CD14-positive monocyte (primary cell): ENCODE results near the gene GPAT3. TPM values are rescaled to one million over a fixed set of nuclear protein-coding genes. Genes with fewer than 3 reads are reported as not detected.

ENCODE experiments used
- DNase-seq, 3 donors: peaks; one replicate each; pipeline ENCODE4 v3.0.0-alpha.2; 2011 to 2022
- H2AFZ ChIP-seq: 2 replicates; pipeline ENCODE4 v1.6.0; 2012; ENCODE audit warnings: mild to moderate bottlenecking, low read depth, low read length, inconsistent platforms; ENCODE audit not compliant: insufficient read depth, poor library complexity, severe bottlenecking
- H3K27ac ChIP-seq, 2 donors: 1 replicate in 1 of 2; 2 replicates in 1 of 2; pipeline ENCODE4 v1.5.1; 2012 to 2013; ENCODE audit warnings: low read length in 2 of 2, control low read depth in 1 of 2, inconsistent platforms in 1 of 2, low read depth in 1 of 2, mild to moderate bottlenecking in 1 of 2
- H3K27me3 ChIP-seq, 2 donors: one replicate each; pipeline versions ENCODE4 v1.6.0 to v1.6.1; 2011 to 2013; ENCODE audit warnings: low read length in 2 of 2; ENCODE audit not compliant: control insufficient read depth in 2 of 2, insufficient read depth in 2 of 2
- H3K36me3 ChIP-seq, 2 donors: replicated peaks in 1 of 2; 1 replicate in 1 of 2; 2 replicates in 1 of 2; pipeline versions ENCODE4 v1.5.1 to v1.6.1; 2012 to 2013; ENCODE audit warnings: low read length in 2 of 2, control low read depth in 1 of 2, inconsistent platforms in 1 of 2, mild to moderate bottlenecking in 1 of 2; ENCODE audit not compliant: insufficient read depth in 2 of 2, control insufficient read depth in 1 of 2
- H3K4me1 ChIP-seq, 2 donors: 1 replicate in 1 of 2; 2 replicates in 1 of 2; pipeline versions ENCODE4 v1.5.1 to v1.6.1; 2012 to 2013; ENCODE audit warnings: low read length in 2 of 2, control low read depth in 1 of 2, inconsistent platforms in 1 of 2, mild to moderate bottlenecking in 1 of 2, moderate library complexity in 1 of 2; ENCODE audit not compliant: insufficient read depth in 2 of 2, control insufficient read depth in 1 of 2
- H3K4me2 ChIP-seq: replicated peaks from 2 replicates; pipeline ENCODE3; 2012; ENCODE audit warnings: low read length, moderate library complexity, mild to moderate bottlenecking; ENCODE audit not compliant: poor library complexity, severe bottlenecking; ENCODE audit errors: extremely low read depth
- H3K4me3 ChIP-seq, 3 experiments: fragments of 200-600 bp in 1 of 3; sonication (generic) in 1 of 3; replicated peaks in 1 of 3; 1 replicate in 2 of 3; 2 replicates in 1 of 3; pipeline ENCODE4 v1.5.1; 2011 to 2013; ENCODE audit warnings: low read length in 3 of 3, mild to moderate bottlenecking in 3 of 3, control low read depth in 2 of 3, low read depth in 2 of 3, inconsistent platforms in 1 of 3, moderate library complexity in 1 of 3
- H3K79me2 ChIP-seq: 2 replicates; pipeline ENCODE4 v1.6.0; 2012; ENCODE audit warnings: mild to moderate bottlenecking, control low read depth, inconsistent platforms, low read length, moderate library complexity; ENCODE audit not compliant: insufficient read depth
- H3K9ac ChIP-seq: 2 replicates; pipeline ENCODE4 v1.6.0; 2017; ENCODE audit warnings: low read length, mild to moderate bottlenecking; ENCODE audit not compliant: insufficient read depth, poor library complexity, severe bottlenecking
- H3K9me3 ChIP-seq, 2 donors: replicated peaks in 1 of 2; 1 replicate in 1 of 2; 2 replicates in 1 of 2; pipeline versions ENCODE4 v1.5.1 to v1.6.1; 2012 to 2013; ENCODE audit warnings: low read length in 2 of 2, control low read depth in 1 of 2; ENCODE audit not compliant: control insufficient read depth in 1 of 2, insufficient read depth in 1 of 2
- H4K20me1 ChIP-seq: 2 replicates; pipeline ENCODE4 v1.6.0; 2012; ENCODE audit warnings: mild to moderate bottlenecking, low read length, control low read depth, moderate library complexity; ENCODE audit not compliant: insufficient read depth
- H3K27ac Mint-ChIP-seq, 7 donors: one replicate each; pipeline ENCODE4 v1.8.0; 2020; ENCODE audit warnings: mild to moderate bottlenecking in 7 of 7, mixed read lengths in 7 of 7, moderate library complexity in 6 of 7, inconsistent platforms in 2 of 7
- H3K27me3 Mint-ChIP-seq, 3 donors: one replicate each; pipeline ENCODE4 v1.8.0; 2021 to 2022; ENCODE audit warnings: low read depth in 3 of 3, mild to moderate bottlenecking in 3 of 3, mixed read lengths in 3 of 3, moderate library complexity in 3 of 3, inconsistent platforms in 1 of 3
- H3K36me3 Mint-ChIP-seq, 2 donors: one replicate each; pipeline ENCODE4 v1.8.0; 2020; ENCODE audit warnings: mixed read lengths in 2 of 2, inconsistent platforms in 1 of 2, mild to moderate bottlenecking in 1 of 2
- H3K4me1 Mint-ChIP-seq: one replicate; pipeline ENCODE4 v1.8.0; 2020; ENCODE audit warnings: mild to moderate bottlenecking, mixed read lengths
- H3K4me3 Mint-ChIP-seq, 2 donors: one replicate each; pipeline ENCODE4 v1.8.0; 2020; ENCODE audit warnings: mild to moderate bottlenecking in 2 of 2, mixed read lengths in 2 of 2, moderate library complexity in 1 of 2
- H3K9me3 Mint-ChIP-seq, 7 donors: one replicate each; pipeline ENCODE4 v1.8.0; 2020 to 2022; ENCODE audit warnings: mixed read lengths in 7 of 7, mild to moderate bottlenecking in 6 of 7, moderate library complexity in 6 of 7, inconsistent platforms in 2 of 7
- CTCF ChIP-seq: fragments of 200-600 bp; IDR thresholded peaks from one replicate; pipeline ENCODE4 v1.8.0; 2022; ENCODE audit warnings: antibody characterized with exemption, mild to moderate bottlenecking
- WGBS: methylation state at CpG from one replicate; pipeline ENCODE4 v1.1.5; 2013; ENCODE audit warnings: missing lambda C conversion rate; ENCODE audit not compliant: insufficient coverage; 5-methylcytosine and 5-hydroxymethylcytosine counted together
- intact Hi-C, 2 donors: fragments of 100-400 bp; cut with micrococcal nuclease; formaldehyde crosslinking; loops; one replicate each; pipeline versions ENCODE4 v1.15.0 to v1.15.1; 2023
- polyA plus RNA-seq, 3 donors: library from polyadenylated mRNA; depleted of rRNA in 1 of 3; unstranded in 2 of 3; stranded (reverse) in 1 of 3; fragments of 300-500 nt in 2 of 3; fragments of >200 nt in 1 of 3; fragmentation: Illumina TruSeq in 2 of 3; gene quantifications; 1 replicate in 2 of 3; 2 replicates in 1 of 3; pipeline ENCODE4 v1.2.3, GENCODE V29; 2012 to 2021

Gene GPAT3
- polyA plus RNA-seq, 3 donors = 20.9 to 46.2 (median 44.2) TPM

- Histone ChIP-seq H3K9ac (no peak overlapping the region), H3K4me3 (no peak overlapping the region), H3K9me3 (no peaks in the 10 kb centered on the region), H3K36me3 (peaks cover 53 to 86% of the 10 kb centered on the region in 2 donors), H3K27me3 (no peaks in the 10 kb centered on the region), H3K27ac (no peak overlapping the region), H3K4me1 (no peaks in the 10 kb centered on the region), H3K4me2 (no peak overlapping the region), H3K79me2 (no peaks in the 10 kb centered on the region), H4K20me1 (no peaks in the 10 kb centered on the region), H2AFZ (no peak overlapping the region)
- TF ChIP-seq CTCF = no peak
- Mint-ChIP-seq H3K4me3 (no peak overlapping the region), H3K36me3 (peaks cover 72 to 80% of the 10 kb centered on the region in 2 donors), H3K9me3 (peaks cover 0 to 6% (median 3%) of the 10 kb centered on the region in 7 donors), H3K4me1 (no peaks in the 10 kb centered on the region), H3K27ac (no peak overlapping the region), H3K27me3 (no peaks in the 10 kb centered on the region)
- intact Hi-C loops = no loop called here
- 100% methylated on average over 1 of the region's 4 CpGs for WGBS
- DNase-seq = no peak
Measured at GRCh38 chr4:83591056-83591455, 55.1 kb downstream of the GPAT3 start.

- intact Hi-C loops = no loop called here
- Mint-ChIP-seq H3K9me3 (peaks cover 0 to 6% (median 3%) of the 10 kb centered on the region in 7 donors), H3K36me3 (peaks cover 78 to 83% of the 10 kb centered on the region in 2 donors), H3K4me3 (no peak overlapping the region), H3K4me1 (no peaks in the 10 kb centered on the region), H3K27ac (no peak overlapping the region), H3K27me3 (no peaks in the 10 kb centered on the region)
- H2AFZ ChIP-seq = no peak overlapping the region
- H3K36me3 ChIP-seq = peaks cover 60 to 89% of the 10 kb centered on the region in 2 donors
- no peaks in the 10 kb centered on the region for H3K79me2 ChIP-seq
- H3K4me2 ChIP-seq = no peak overlapping the region
- H3K27ac ChIP-seq = no peak overlapping the region
- H3K4me1 ChIP-seq = no peaks in the 10 kb centered on the region
- H4K20me1 ChIP-seq = no peaks in the 10 kb centered on the region
- no peaks in the 10 kb centered on the region for H3K9me3 ChIP-seq
- no peak for TF ChIP-seq CTCF
- no CpG with 5 or more reads among the region's 1 CpG for WGBS
- H3K27me3 ChIP-seq = no peaks in the 10 kb centered on the region
- no peak for DNase-seq
- H3K9ac ChIP-seq = no peak overlapping the region
- H3K4me3 ChIP-seq = no peak overlapping the region
Measured at GRCh38 chr4:83591730-83592129, 55.8 kb downstream of the GPAT3 start.
